HUDEP-2 (cell line): ENCODE results near the gene RIC1.

Experiments
- DNase-seq, 76 experiments: peaks; one replicate each; lab custom pipeline; 2025; ENCODE audit not compliant: unreplicated experiment in 76 of 76; lab: John Stamatoyannopoulos, UW

The RIC1 gene

DNA sequence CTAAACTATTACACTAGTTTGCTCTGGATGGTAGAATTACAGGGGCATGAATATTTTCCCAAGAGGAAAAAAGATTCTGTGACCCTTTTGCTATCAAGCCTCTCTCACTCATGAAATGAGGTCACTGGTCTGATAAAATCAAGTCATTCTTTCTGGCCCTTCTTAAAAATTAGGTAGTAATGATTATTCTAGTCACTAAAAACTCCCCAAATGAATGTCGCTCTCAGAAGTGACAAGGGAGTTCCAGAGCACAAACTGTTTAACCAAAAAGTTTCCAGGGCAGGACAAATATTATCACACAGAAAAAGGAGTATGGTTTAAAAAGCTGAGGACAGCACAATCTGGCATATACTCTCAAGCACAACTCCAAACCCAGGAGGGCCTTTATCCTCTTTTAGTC is 191.5 kb downstream of the RIC1 start:
- no peak for DNase-seq

- DNase-seq = no peak
These were observed 196.3 kb downstream of the RIC1 start for GRCh38 chr9:5825223-5825622.
